EH (cell line): ENCODE data around the gene KRTAP10-6.
"Not testable (repeated sequence)": the region's sequence is repeated elsewhere in the genome, so short reads cannot be mapped to it uniquely, and the experiment has no call there.

Experiments used
- DNase-seq: peaks from one replicate; pipeline ENCODE4 v3.0.0-alpha.2; 2015; ENCODE audit warnings: low read depth

KRTAP10-6 gene, protein sequence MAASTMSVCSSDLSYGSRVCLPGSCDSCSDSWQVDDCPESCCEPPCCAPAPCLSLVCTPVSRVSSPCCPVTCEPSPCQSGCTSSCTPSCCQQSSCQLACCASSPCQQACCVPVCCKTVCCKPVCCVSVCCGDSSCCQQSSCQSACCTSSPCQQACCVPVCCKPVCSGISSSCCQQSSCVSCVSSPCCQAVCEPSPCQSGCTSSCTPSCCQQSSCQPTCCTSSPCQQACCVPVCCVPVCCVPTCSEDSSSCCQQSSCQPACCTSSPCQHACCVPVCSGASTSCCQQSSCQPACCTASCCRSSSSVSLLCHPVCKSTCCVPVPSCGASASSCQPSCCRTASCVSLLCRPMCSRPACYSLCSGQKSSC

DNA sequence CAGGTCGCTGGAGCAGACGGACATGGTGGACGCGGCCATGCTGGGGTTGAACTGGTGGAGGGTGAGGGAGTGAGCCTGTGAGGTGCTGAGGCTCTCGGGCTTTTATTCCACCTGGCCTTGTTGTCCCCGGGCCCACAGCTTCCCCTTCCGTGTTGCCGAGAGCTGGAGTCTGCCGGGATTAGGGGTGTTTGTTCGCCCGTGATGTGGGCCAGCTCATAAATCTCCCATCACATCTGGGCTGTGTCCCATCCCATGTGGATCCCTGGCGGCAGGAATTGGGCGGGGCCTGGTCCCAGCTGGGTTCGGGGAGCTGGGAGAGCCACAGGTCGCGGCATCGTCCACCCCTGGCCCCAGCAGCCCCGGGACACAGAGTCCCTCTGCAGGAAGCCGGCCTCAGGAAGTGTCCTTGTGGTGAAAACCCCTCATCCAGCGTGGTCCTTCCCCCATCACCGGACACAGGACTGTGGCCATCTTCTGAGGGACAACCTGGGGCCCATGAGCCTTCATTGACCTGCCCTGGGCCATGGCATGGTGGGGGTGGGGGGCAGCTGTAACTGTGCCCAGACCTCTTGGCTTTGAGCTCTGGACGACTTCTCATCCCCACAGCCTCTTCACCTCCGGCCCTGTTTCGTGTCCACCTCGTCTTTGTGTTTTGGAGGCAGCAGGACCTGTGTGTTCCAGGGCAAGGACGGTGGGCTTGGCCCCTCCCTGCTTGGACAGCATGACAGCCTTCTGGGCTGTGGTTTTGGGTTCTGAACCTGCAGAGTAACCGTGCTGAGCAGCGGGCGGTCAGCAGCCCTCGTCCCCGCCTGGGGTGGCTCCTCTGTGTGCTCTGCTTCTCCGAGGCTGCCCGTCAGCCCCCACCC lies at the start of gene KRTAP10-6:
Gene KRTAP10-6, minus strand, starts transcription at position 60 of the 866 bp plus-strand sequence. Its CDS starts 21 bp downstream, at position 39.
- DNase-seq, result no peak

DNA sequence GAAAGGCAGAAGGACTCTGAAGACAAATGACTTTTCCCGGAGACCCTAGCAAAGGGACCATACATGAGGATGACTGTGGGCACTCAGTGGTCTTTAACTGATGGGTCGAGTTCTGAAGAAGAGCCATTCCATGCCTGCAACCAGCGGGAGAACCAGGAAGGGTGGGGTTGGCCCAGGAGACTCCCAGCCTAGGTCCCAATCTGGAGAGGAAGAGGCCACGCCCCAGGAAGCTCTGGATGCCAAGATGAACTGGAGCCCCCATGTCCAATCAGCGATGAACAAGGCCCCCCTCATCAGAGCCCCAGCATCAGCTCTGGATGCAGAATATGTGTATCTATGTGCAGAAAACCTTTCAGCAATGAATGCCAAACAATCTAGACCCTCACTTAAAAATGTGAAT lies 48.5 kb upstream of the KRTAP10-6 start:
- no peak for DNase-seq

DNA sequence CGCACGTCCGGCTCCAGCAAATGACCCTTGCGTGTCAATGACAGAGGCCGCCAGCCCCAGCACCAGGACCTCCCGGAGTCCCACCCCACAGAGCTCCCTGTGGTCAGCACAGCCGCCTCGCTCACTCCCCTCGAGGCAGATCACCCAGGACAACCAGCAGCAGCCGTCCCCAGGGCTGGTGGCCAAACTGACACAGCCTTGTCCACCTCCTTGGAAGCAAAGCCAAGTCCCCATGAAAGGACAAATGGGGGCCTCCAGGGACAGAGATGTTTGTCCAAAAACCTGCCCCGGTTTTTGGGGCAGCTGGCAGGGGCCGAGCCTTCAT lies 47.0 kb upstream of the KRTAP10-6 start:
- DNase-seq, result no peak

DNA sequence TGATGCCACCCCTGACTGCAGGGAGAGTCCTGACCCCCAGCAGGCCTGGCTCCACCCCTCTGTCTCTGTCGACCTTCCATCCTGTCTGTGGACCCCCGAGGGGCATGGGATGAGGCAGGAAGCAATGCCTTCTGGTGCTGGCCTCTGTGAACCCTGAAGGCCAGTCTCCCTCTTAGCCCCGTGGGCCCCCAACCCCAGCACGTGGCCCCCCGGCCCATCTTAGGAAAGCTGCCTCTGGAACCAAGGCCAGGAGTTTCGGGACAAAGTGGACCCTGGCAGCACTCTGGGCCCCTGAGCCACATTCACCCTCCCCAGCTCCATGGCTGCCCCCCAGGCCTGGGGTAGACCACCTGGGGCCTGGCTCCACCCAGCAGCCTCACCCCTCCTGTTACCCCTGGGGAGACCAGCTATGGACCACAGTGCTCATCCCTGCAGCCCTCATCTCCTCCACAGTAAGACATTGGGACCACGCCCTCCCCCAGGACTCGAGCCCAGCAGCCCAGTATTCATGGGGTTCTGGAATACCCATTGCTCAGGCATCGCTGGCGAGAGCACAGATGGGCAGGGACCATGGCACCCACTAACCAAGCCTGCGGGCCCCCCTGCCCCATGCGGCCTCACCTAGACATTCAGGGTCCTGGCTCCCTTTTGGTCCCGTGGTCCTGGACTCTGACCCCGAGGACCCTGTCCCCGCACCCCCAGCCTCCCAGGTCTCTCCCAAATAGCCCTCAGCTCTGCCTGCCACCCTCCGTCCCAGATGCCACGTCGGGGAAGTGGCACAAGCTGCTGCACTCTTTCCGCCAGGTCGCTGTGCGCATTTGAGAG lies 46.4 kb upstream of the KRTAP10-6 start:
- DNase-seq, result not testable (repeated sequence)

DNA sequence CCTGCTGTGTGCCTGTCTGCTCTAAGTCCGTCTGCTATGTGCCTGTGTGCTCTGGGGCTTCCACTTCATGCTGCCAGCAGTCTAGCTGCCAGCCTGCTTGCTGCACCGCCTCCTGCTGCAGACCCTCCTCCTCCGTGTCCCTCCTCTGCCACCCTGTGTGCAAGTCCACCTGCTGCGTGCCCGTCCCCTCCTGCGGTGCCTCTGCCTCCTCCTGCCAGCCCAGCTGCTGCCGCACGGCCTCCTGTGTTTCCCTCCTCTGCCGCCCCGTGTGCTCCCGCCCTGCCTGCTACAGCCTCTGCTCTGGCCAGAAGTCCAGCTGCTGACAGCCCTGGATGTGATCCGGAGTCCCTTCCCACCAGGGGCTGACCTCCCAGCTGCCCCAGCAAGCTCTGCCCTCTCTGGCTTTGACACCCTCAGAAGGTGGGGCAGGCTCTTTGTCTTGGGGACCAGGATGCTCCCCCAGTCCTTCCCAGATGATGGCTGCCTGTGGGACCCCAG lies 45.6 kb upstream of the KRTAP10-6 start:
- not testable (repeated sequence) for DNase-seq

DNA sequence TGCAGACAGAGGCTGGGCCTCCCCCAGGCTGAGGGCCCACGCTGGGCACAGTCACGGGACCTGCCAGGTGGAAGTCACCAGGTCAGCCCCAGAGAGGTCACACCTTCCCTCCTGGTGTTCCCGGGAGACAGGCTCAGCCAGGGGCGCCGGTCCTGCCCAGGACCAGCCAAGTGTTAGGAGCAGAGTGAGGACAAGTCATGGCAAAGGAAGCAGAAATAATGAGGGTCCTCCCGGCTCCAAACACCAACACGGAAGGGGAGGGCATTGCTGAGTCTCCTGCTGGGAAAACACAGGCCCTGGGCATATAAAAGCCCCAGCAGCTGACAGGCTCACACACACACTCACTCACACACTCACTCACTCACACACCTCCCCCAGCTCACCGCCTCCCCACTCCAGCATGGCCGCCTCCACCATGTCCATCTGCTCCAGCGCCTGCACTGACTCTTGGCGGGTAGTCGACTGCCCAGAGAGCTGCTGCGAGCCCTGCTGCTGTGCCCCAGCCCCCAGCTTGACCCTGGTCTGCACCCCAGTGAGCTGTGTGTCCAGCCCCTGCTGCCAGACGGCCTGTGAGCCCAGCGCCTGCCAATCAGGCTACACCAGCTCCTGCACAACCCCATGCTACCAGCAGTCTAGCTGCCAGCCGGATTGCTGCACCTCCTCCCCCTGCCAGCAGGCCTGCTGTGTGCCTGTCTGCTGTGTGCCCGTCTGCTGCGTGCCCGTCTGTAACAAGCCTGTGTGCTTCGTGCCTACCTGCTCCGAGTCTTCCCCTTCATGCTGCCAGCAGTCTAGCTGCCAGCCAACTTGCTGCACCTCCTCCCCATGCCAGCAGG lies 44.9 kb upstream of the KRTAP10-6 start, which contains the start of gene KRTAP10-10:
Gene KRTAP10-10, plus strand, starts transcription at position 339 of the 833 bp plus-strand sequence. Its CDS starts 62 bp downstream, at position 401.
- no peak for DNase-seq

DNA sequence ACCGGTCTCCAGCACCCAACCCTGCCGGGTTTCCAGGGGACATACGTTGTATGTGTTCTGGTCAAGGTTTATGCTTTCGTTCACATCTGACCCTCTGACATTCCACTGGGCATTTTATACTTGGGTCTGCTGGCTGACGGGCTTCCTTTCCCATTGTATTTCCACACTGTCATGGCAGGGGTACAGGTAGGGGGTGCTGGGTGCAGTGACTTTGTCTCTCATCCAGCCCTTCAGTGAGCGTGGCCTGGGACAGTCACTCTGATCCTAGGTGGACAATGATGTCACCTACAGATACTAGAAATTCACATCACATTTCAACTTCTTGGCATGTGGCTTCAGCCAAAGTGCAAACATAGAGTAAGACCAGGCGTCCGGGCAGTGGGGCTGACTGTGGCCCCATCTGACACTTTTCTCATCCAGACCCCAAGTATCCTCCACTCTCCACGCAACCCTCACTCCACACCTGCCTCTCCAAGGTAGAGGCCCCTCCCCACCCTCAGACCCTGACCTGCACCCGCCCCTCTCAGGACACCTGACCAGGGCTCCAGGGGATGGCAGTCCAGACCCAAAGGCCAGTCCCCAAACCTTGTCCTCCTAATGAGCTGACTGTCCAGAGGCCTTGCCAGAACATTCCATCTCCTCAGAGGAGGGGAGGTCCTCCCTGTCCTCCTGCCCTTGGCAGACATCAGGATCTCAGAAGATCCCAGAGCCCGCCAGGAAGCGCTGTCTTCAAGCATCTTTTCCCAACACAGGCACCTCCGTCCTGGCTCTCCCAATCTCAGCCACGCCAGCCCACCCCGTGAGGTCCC lies 44.1 kb upstream of the KRTAP10-6 start:
- no peak for DNase-seq

DNA sequence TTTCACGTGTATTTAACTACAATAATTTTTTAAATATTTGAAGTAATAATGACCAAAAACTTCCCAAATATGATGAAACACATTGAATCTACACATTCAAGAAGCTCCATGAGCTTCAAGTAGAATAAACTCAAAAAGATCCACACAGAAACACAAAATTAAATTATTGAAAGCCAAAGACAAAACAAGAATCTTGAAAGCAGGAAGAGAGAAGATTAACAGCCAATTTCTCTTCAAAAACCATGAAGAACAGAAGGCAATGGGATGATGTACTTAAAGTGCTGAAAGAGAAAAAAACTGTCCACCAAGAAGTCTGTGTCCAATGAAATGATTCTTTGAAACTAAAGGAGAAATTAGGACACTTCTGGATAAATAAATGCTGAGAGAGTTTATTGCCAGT lies 39.8 kb upstream of the KRTAP10-6 start:
- no peak for DNase-seq

DNA sequence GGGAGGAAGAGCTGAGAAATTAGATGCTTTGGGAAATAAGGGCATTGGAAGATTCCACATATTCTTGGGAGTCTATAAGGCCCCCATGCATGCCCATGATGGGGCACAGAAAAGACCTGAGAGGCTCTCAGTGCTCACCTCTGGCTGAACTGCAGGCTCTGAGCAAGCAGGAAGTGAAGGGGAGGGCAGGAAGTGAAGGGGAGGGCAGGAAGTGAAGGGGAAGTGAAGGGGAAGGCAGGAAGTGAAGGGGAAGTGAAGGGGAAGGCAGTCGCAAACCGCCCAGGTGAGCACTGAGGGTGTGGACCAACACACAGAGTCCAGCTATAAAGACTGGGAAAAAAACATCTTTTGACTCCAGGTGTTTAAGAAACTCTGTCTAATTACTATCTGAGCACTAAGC lies 38.1 kb upstream of the KRTAP10-6 start:
- no peak for DNase-seq

DNA sequence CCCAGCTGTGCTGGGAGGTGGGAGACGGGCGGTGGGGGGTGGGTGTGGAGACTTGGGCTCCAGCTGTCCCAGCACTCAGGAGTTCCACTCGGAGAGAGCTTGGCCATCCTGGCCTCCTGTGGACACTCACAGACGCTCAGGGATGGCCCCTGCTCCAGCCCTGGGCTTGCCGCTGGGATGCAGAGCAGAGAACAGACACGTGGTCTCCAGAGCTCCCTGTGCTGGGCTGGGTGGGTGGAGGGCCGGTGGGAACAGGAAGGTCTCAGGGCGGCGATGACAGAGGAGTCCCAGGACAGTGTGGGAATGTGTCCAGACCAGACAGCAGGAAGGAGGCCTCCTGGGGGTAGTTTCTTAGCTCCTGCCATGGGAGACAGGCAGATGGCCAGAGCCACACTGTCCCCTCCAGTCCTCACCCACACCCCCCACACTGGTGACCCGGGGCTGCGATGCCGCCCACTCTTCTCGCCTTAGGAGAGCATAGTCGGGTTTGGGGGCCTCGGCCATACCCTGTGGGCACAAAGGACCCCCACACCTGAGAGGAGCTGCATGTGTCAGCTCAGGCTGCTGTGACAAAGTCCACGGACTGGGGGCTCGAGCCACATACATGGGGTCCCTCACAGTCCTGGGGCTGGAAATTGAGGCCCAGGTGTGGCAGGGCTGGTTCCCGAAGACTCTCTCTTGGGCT lies 36.5 kb upstream of the KRTAP10-6 start:
- no peak for DNase-seq

DNA sequence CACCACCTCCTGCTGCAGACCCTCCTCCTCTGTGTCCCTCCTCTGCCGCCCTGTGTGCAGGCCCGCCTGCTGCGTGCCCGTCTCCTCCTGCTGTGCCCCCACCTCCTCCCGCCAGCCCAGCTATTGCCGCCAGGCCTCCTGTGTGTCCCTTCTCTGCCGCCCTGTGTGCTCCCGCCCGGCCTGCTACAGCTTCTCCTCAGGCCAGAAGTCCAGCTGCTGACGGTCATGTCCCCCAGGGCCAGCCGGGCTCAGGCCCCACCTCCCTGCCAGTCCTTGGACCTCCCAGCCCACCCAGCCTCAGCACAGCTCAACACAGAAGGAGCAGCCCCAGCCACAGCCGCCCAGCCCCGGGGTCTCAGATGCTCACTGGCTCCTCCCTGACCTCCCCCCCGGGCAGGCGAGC lies 35.5 kb upstream of the KRTAP10-6 start:
- not testable (repeated sequence) for DNase-seq

DNA sequence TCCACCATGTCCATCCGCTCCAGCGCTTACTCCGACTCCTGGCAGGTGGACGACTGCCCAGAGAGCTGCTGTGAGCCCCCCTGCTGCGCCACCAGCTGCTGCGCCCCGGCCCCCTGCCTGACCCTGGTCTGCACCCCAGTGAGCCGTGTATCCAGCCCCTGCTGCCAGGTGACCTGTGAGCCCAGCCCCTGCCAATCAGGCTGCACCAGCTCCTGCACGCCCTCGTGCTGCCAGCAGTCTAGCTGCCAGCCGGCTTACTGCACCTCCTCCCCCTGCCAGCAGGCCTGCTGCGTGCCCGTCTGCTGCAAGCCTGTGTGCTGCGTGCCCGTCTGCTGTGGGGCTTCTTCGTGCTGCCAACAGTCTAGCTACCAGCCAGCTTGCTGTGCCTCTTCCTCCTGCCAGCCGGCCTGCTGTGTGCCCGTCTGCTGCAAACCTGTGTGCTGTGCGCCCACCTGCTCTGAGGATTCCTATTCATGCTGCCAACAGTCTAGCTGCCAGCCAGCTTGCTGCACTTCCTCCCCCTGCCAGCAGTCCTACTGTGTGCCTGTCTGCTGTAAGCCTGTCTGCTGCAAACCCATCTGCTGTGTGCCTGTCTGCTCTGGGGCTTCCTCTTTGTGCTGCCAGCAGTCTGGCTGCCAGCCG lies 35.0 kb upstream of the KRTAP10-6 start:
- DNase-seq, result not testable (repeated sequence)

DNA sequence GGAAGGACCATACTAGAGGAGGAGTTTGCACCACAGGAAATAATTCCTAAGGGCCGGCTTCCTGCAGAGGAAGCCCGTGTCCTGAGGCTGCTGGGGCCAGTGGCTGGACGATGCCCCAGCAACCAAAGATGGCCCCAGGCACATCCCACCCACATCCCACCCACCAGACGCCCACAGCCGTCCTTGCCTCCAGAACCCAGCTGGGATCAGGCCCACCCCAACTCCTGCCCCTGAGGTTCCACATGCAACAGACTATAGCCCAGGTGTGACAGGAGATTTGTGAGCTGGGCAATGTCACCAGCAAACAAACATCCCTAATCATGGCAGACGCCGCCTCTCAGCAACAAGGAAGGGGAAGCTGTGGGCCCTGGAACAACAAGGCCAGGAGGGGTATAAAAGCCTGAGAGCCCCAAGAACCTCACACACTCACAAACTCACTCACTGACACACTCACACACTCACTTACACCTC lies 34.4 kb upstream of the KRTAP10-6 start, which contains the start of gene KRTAP10-9:
Gene KRTAP10-9, plus strand, starts transcription at position 421 of the 471 bp plus-strand sequence. CDS start 79 bp downstream, outside the sequence.
- DNase-seq, result no peak

DNA sequence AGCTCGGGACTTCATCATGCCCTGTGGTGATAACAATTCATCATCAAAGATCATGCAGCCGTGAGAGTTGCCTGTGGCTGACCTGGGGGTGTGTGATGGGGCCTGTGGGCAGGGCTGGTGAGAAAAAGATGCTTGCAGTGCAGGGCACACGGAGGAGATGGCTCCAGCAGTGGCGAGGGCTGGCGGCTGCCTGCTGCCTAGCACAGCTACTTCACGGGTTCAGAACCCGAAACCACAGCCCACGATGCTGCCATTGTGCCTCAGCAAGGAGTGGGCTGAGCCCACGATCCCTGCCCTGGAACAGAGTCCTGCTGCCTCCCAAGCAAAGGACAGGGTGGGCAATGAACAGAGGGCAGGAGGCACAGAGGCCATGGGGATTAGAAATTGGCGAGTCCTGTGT lies 34.0 kb upstream of the KRTAP10-6 start:
- no peak for DNase-seq

DNA sequence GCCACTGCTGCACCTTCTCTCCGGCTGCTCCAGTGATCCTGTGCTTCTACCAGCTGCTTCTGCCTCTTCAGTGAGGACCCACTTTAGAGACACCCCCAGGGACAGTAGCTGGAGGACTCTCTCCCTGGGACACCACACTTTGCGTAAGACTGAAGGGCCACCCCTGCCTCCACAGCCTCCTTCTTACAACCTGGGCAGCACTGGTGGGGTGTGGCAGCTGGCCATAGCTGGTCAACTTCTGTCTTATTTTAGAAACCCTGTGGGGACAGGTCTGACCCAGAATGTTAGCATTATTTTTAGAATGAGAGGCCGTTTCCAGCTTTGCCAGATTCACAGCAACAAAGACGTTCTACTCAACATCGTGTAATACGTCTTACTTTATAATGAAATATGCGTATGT lies 33.5 kb upstream of the KRTAP10-6 start:
- no peak for DNase-seq

DNA sequence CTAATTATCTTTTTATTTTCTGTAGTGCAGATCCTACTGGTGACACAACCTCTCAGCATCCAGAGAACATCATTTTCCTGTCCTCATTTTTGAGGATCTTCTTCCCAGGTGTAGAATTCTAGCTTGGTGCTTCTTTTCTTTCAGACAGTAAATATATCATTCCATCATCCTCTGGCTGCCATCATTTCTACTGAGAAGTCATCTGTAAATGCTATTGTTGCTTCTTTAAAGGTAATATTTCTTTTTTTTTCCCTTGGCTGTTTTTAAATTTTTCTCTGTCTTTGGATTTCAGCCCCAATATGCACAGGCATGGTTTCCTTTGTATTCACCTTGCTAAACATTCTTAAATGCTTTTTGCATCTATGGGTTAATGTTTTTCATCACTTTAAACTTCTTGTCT lies 31.3 kb upstream of the KRTAP10-6 start:
- no peak for DNase-seq

DNA sequence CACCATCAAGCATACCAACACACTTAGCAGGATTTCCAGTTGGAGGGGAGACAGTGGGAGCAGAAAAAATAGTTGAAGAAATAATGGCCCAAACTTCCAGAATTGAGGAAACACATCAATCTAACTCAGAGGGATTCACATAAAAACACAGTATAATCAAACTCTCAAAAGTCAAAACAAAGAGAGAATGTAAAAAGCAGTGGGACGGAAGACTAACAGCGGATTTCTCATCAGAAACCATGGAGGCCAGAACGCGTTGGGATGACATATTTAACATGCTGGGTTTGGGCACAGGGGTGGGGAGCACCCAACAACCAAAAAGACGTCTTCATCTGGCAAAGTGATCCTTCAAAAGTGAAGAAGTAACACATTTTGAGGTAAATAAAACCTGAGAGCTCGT lies 27.6 kb upstream of the KRTAP10-6 start:
- DNase-seq, result no peak

DNA sequence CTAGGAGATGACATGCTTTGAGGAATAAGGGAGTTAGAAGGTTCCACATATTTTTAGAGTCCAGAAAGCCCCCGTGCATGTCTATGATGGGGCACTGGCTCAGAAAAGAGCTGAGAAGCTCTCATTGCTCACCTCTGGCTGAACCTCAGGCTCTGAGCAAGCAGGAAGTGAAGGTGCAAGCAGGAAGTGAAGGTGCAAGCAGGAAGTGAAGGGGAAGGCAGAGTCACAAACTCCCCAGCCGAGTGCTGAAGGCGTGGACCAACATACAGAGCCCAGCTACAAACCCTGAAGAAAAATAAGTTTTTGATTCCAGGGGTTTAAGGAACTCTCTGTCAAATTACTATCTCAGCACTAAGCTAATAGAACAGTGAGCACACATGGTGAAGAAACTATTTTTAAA lies 26.6 kb upstream of the KRTAP10-6 start:
- DNase-seq, result no peak

DNA sequence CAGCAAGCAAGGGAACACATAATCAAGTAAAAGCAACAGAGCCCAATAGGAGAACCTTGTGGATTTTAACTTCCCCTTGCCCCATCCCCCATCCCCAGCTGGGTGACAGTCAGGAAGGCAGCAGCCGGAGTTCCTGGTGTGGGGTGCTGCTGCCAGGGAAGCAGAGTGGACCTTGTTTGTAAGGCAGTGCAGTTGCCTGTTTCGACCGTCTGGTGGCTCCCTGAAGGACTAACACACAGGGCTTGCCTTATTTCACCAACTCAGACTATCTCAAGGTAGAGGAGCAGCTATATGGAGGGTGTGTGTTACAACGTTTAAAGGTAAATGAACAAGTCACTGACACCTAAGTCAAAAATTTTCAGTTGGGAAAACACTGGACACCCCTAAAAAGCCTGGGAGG lies 26.2 kb upstream of the KRTAP10-6 start:
- no peak for DNase-seq
